Peyer's patch (tissue), 4 donors: ENCODE results near the gene GMPPB.
"Not testable (repeated sequence)": the region's sequence is repeated elsewhere in the genome, so short reads cannot be mapped to it uniquely, and the experiment has no call there.

Experiments used
- POLR2A ChIP-seq, 2 donors: fragments of 450-650 bp; IDR thresholded peaks; one replicate each; pipeline ENCODE4 v1.5.1; 2017; ENCODE audit warnings: antibody characterized with exemption in 2 of 2, mild to moderate bottlenecking in 2 of 2, moderate library complexity in 2 of 2
- TF ChIP-seq, protein P1 (sequence below), 6 experiments: fragments of 450-650 bp in 4 of 6; fragments of 200-600 bp in 2 of 6; sonication (generic) in 1 of 6; IDR thresholded peaks; one replicate each; pipeline ENCODE4 v1.5.1; 2017 to 2019; ENCODE audit warnings: antibody characterized with exemption in 6 of 6, mild to moderate bottlenecking in 3 of 6, moderate library complexity in 1 of 6

GRCh38 chr3:49685103-49685502 lies 38.6 kb downstream of the GMPPB start:
- TF ChIP-seq, protein P1, sequence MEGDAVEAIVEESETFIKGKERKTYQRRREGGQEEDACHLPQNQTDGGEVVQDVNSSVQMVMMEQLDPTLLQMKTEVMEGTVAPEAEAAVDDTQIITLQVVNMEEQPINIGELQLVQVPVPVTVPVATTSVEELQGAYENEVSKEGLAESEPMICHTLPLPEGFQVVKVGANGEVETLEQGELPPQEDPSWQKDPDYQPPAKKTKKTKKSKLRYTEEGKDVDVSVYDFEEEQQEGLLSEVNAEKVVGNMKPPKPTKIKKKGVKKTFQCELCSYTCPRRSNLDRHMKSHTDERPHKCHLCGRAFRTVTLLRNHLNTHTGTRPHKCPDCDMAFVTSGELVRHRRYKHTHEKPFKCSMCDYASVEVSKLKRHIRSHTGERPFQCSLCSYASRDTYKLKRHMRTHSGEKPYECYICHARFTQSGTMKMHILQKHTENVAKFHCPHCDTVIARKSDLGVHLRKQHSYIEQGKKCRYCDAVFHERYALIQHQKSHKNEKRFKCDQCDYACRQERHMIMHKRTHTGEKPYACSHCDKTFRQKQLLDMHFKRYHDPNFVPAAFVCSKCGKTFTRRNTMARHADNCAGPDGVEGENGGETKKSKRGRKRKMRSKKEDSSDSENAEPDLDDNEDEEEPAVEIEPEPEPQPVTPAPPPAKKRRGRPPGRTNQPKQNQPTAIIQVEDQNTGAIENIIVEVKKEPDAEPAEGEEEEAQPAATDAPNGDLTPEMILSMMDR (IDR thresholded peaks at IDR 0.05): not testable (repeated sequence)
- not testable (repeated sequence) for TF ChIP-seq POLR2A (IDR thresholded peaks at IDR 0.05)
